Thoracic aorta (tissue), 2 donors: ENCODE measurements around the gene DROSHA. TPM values are rescaled to one million over a fixed set of nuclear protein-coding genes. Genes with fewer than 3 reads are reported as not detected.

ENCODE experiments used
- ATAC-seq: fragments of 150-250 bp; one replicate; pipeline ENCODE4 v1.8.0; 2017; ENCODE audit warnings: low read depth; ENCODE audit not compliant: insufficient number of reproducible peaks, low FRiP score
- DNase-seq: peaks from one replicate; pipeline ENCODE4 v3.0.0-alpha.2; 2020; ENCODE audit warnings: low spot score
- H3K27ac ChIP-seq, 2 donors: fragments of 200-600 bp; sonication (generic); 1 replicate in 1 of 2; 2 replicates in 1 of 2; pipeline ENCODE4 v1.5.1; 2016; ENCODE audit warnings: mild to moderate bottlenecking in 2 of 2, moderate library complexity in 2 of 2
- H3K27me3 ChIP-seq: fragments of 200-600 bp; sonication (generic); replicated peaks from 2 replicates; pipeline ENCODE4 v1.6.0; 2016; ENCODE audit warnings: mild to moderate bottlenecking; ENCODE audit not compliant: insufficient read depth
- H3K36me3 ChIP-seq: fragments of 200-600 bp; sonication (generic); one replicate; pipeline ENCODE4 v1.5.1; 2016
- H3K4me1 ChIP-seq, 2 donors: fragments of 200-600 bp; sonication (generic); 1 replicate in 1 of 2; 2 replicates in 1 of 2; pipeline versions ENCODE4 v1.5.1 to v1.6.0; 2016; ENCODE audit warnings: low read depth in 2 of 2, mild to moderate bottlenecking in 1 of 2; ENCODE audit not compliant: control insufficient read depth in 1 of 2
- H3K4me3 ChIP-seq: fragments of 200-600 bp; sonication (generic); 2 replicates; pipeline ENCODE4 v1.5.1; 2016; ENCODE audit warnings: mild to moderate bottlenecking
- H3K9me3 ChIP-seq: fragments of 200-600 bp; sonication (generic); 2 replicates; pipeline ENCODE4 v1.5.1; 2016
- CTCF ChIP-seq: fragments of 200-600 bp; sonication (generic); IDR thresholded peaks from one replicate; pipeline ENCODE4 v1.5.1; 2019; ENCODE audit warnings: antibody characterized with exemption
- total RNA-seq, 2 donors: library from RNA; depleted of rRNA; stranded (reverse); fragments of >200 nt; gene quantifications; one replicate each; pipeline versions ENCODE4 v1.1.0 to v1.2.3, GENCODE V29; 2016

Gene DROSHA
- total RNA-seq, 2 donors from 2014 or later, result 28.8 to 70.7 TPM

DNA sequence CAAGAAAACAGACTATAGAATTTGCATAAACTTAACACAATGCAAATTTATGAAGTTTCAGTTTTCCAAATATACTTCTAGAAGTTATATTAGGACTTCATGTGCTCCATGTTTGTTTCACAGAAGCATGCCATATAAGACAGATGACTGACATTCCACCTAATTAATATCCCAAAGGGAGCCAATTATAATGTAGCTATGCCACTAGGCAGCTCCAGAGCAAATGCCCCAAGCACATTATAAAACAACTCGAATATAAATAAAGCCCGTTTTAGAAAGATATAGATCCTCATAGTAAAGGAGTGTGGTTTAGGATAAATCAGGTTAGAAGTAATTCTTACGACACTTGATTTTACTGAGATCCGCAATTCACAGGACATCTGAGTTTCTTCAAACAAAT, 8.9 kb downstream of the DROSHA start:
- Histone ChIP-seq H3K27ac (no peak overlapping the region), H3K27me3 (no peaks in the 10 kb centered on the region), H3K36me3 (peaks cover 42% of the 10 kb centered on the region), H3K9me3 (no peaks in the 10 kb centered on the region), H3K4me3 (no peak overlapping the region), H3K4me1 (no peaks in the 10 kb centered on the region)
- ATAC-seq (no peak), DNase-seq (no peak)
- no peak for TF ChIP-seq CTCF

- ATAC-seq (no peak), DNase-seq (no peak)
- no peak for TF ChIP-seq CTCF
- Histone ChIP-seq H3K27ac (no peak overlapping the region), H3K4me1 (no peaks in the 10 kb centered on the region), H3K9me3 (no peaks in the 10 kb centered on the region), H3K27me3 (no peaks in the 10 kb centered on the region), H3K36me3 (peaks cover 52% of the 10 kb centered on the region), H3K4me3 (no peak overlapping the region)
These were observed 15.1 kb downstream of the DROSHA start for GRCh38 chr5:31516802-31517201.

- Histone ChIP-seq H3K4me1 (no peaks in the 10 kb centered on the region), H3K4me3 (no peak overlapping the region), H3K27ac (no peak overlapping the region), H3K27me3 (no peaks in the 10 kb centered on the region), H3K36me3 (peaks cover 55% of the 10 kb centered on the region), H3K9me3 (no peaks in the 10 kb centered on the region)
- DNase-seq (no peak), ATAC-seq (no peak)
- TF ChIP-seq CTCF, result no peak
These were observed 20.6 kb downstream of the DROSHA start for GRCh38 chr5:31511305-31511704.

DNA sequence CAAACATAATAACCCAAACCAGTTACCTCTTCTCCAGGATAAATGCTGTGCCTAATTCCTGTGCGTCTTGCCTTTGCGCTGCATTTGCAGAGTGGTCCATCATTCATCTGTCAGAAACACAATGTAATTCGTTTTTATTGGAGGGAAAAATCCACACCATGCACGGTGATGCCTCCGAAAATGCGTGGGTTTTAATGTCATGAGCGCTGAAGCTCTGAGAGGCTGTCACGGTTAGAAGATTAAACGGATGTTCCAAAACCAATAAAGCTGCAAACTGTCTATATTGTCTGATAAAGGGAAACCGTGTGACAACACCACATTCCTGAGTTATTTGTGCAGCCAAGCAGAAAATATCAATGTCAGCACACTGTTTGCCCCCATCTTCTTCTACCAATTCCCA, 27.4 kb downstream of the DROSHA start:
- no peaks in the 10 kb centered on the region for H3K4me1 ChIP-seq
- H3K36me3 ChIP-seq, result peaks cover 65% of the 10 kb centered on the region
- DNase-seq (no peak), ATAC-seq (no peak)
- no peaks in the 10 kb centered on the region for H3K9me3 ChIP-seq
- no peak for TF ChIP-seq CTCF
- H3K27me3 ChIP-seq, result no peaks in the 10 kb centered on the region
- no peak overlapping the region for H3K4me3 ChIP-seq
- H3K27ac ChIP-seq, result no peak overlapping the region

DNA sequence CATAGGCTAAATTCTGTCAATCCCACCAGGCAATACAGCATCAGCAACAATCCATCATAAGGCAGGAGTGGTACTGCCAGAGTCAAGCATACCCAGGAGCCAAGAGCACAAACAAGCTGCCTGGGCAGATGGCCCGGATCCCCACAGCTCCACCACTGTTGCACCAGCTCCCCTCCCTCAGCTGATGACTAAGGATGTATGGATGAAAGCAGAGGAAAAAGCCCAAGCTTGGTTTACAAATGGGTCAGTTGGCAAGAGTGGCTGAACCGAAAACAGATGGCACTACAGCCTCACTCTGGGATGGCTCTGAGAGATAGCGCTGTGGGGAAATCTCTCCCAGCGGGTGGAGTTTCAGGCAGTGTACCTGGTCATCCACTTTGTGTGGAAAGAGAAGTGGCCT, 29.4 kb downstream of the DROSHA start:
- no peaks in the 10 kb centered on the region for H3K4me1 ChIP-seq
- no peak overlapping the region for H3K27ac ChIP-seq
- DNase-seq (no peak), ATAC-seq (no peak)
- TF ChIP-seq CTCF, result no peak
- H3K36me3 ChIP-seq, result peaks cover 74% of the 10 kb centered on the region
- no peaks in the 10 kb centered on the region for H3K27me3 ChIP-seq
- no peak overlapping the region for H3K4me3 ChIP-seq
- no peaks in the 10 kb centered on the region for H3K9me3 ChIP-seq
